GM23248 (cell line): ENCODE results near the gene ACAP1.
"Not testable (repeated sequence)": the region's sequence is repeated elsewhere in the genome, so short reads cannot be mapped to it uniquely, and the experiment has no call there.

Experiments
- EZH2 ChIP-seq: fragments of 200-600 bp; sonication (generic); IDR thresholded peaks from 2 replicates; pipeline ENCODE4 v1.6.1; 2018; ENCODE audit warnings: antibody characterized with exemption, mild to moderate bottlenecking; ENCODE audit not compliant: insufficient read depth, poor library complexity, severe bottlenecking
- EZH2phosphoT487 ChIP-seq: fragments of 200-600 bp; sonication (generic); IDR thresholded peaks from 2 replicates; pipeline ENCODE4 v1.6.1; 2018; ENCODE audit warnings: antibody characterized with exemption, moderate library complexity, mild to moderate bottlenecking, low read depth; ENCODE audit not compliant: insufficient read depth

DNA sequence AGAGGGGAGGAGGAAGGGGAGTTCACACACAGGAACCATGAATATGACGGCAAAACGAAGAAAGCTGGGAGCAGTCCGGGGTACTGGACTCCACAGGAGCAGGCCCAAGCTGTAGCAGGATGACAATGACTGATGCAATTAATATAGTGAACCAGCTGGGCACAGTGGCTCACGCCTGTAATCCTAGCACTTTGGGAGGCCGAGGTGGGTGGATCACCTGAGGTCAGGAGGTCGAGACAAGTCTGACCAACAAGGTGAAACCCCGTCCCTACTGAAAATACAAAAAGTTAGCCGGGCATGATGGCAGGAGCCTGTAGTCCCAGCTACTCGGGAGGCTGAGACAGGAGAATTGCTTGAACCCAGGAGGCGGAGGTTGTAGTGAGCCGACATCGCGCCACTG, 564 bp upstream of the ACAP1 start:
- TF ChIP-seq EZH2, EZH2phosphoT487: not testable (repeated sequence)
